Measurements from ENCODE around the gene TAGLN3.
A peak's percentile ranks its signal among the peaks of the same experiment; 100 is the strongest.
"Not testable (repeated sequence)": the region's sequence is repeated elsewhere in the genome, so short reads cannot be mapped to it uniquely, and the experiment has no call there.

TAGLN3 gene

GRCh38 chr3:112011376-112011940 is 12.7 kb downstream of the TAGLN3 start:
- DNase-seq, result no peak

- no peak for DNase-seq
Measured at GRCh38 chr3:112012205-112012992, 13.7 kb downstream of the TAGLN3 start.

GRCh38 chr3:112013058-112013783 is 14.5 kb downstream of the TAGLN3 start:
- DNase-seq, result peak; percentile 65 to 66

- no peak for DNase-seq
Measured at GRCh38 chr3:112013784-112014143, 15.0 kb downstream of the TAGLN3 start.

- DNase-seq, result no peak
Measured at GRCh38 chr3:112017091-112017490, 18.4 kb downstream of the TAGLN3 start.

- DNase-seq, result no peak
Measured at GRCh38 chr3:112018712-112019111, 20.0 kb downstream of the TAGLN3 start.

GRCh38 chr3:112019716-112020115 is 21.0 kb downstream of the TAGLN3 start:
- DNase-seq, result no peak

GRCh38 chr3:112020674-112021085 is 22.0 kb downstream of the TAGLN3 start:
- DNase-seq, result no peak

GRCh38 chr3:112027142-112027541 is 28.4 kb downstream of the TAGLN3 start:
- peak in 1 of 2 experiments; percentile 21 for DNase-seq

GRCh38 chr3:112027826-112028225 is 29.1 kb downstream of the TAGLN3 start:
- peak; percentile 90 to 94 for DNase-seq

- DNase-seq, result no peak
Measured at GRCh38 chr3:112030901-112031300, 32.2 kb downstream of the TAGLN3 start.

- peak; percentile 92 to 93 for DNase-seq
Measured at GRCh38 chr3:112032098-112032731, 33.5 kb downstream of the TAGLN3 start.

- DNase-seq, result no peak
Measured at GRCh38 chr3:112034436-112034835, 35.7 kb downstream of the TAGLN3 start, which contains the start of gene TMPRSS7. Gene TMPRSS7 (plus strand): TSS chr3:112034736. CDS start chr3:112034846, 110 bp downstream.

GRCh38 chr3:112035241-112035640 is 36.5 kb downstream of the TAGLN3 start:
- DNase-seq, result no peak

GRCh38 chr3:112037194-112037593 is 38.5 kb downstream of the TAGLN3 start:
- DNase-seq, result not testable (repeated sequence)

GRCh38 chr3:112038863-112039262 is 40.1 kb downstream of the TAGLN3 start:
- DNase-seq, result no peak

GRCh38 chr3:112041321-112041720 is 42.6 kb downstream of the TAGLN3 start:
- DNase-seq, result no peak

- DNase-seq, result no peak
Measured at GRCh38 chr3:112042842-112043280, 44.1 kb downstream of the TAGLN3 start.

- DNase-seq, result peak; percentile 72 to 90
Measured at GRCh38 chr3:112043621-112044201, 45.0 kb downstream of the TAGLN3 start.

GRCh38 chr3:112046599-112046998 is 47.9 kb downstream of the TAGLN3 start:
- no peak for DNase-seq

GRCh38 chr3:112047264-112047663 is 48.5 kb downstream of the TAGLN3 start:
- no peak for DNase-seq

GRCh38 chr3:112048911-112049310 is 50.2 kb downstream of the TAGLN3 start:
- DNase-seq, result no peak

GRCh38 chr3:112053229-112053628 is 54.5 kb downstream of the TAGLN3 start:
- DNase-seq, result peak in 1 of 2 experiments; percentile 59

Measured in NCI-H524 (cell line).